GM13977 (cell line): Measurements from ENCODE around the gene DCLK3.

Experiments
- DNase-seq: peaks from one replicate; pipeline ENCODE4 v3.0.0; 2012; ENCODE audit warnings: low spot score
- CTCF ChIP-seq: IDR thresholded peaks from 2 replicates; pipeline ENCODE4 v1.5.1; 2012; ENCODE audit warnings: mild to moderate bottlenecking, control low read depth; ENCODE audit not compliant: insufficient read depth; ENCODE audit errors: extremely low read depth, missing control alignments
- in situ Hi-C: fragments of 300-500 bp; cut with MboI; formaldehyde crosslinking; loops from one replicate; pipeline ENCODE4 v1.12.0; 2022; ENCODE audit warnings: low sequenced_read_pairs, low pct_unique_long_range_greater_than_20kb, mixed read lengths, inconsistent platforms; ENCODE audit not compliant: unreplicated experiment

DCLK3 gene

GRCh38 chr3:36800533-36801116 lies 36.3 kb upstream of the DCLK3 start:
- in situ Hi-C loops, result no loop called here
- DNase-seq, result no peak
- no peak for TF ChIP-seq CTCF

GRCh38 chr3:36796881-36797280 lies 32.5 kb upstream of the DCLK3 start:
- in situ Hi-C loops, result no loop called here
- TF ChIP-seq CTCF, result no peak
- no peak for DNase-seq

- TF ChIP-seq CTCF, result no peak
- DNase-seq, result no peak
- in situ Hi-C loops, result no loop called here
Observed at GRCh38 chr3:36796161-36796560, 31.8 kb upstream of the DCLK3 start.

- TF ChIP-seq CTCF, result no peak
- in situ Hi-C loops, result no loop called here
- DNase-seq, result no peak
Observed at GRCh38 chr3:36795622-36796021, 31.3 kb upstream of the DCLK3 start.

- peak; percentile 22 for DNase-seq
- peak; percentile 42 for TF ChIP-seq CTCF
- in situ Hi-C loops, result no loop called here
Observed at GRCh38 chr3:36792342-36792741, 28.0 kb upstream of the DCLK3 start.

- no peak for DNase-seq
- in situ Hi-C loops, result no loop called here
- TF ChIP-seq CTCF, result no peak
Observed at GRCh38 chr3:36790765-36791164, 26.4 kb upstream of the DCLK3 start.
